A673 (cell line): ENCODE data around the gene MARK3.

Source experiments
- EZH2 ChIP-seq: fragments of 200-600 bp; sonication (generic); IDR thresholded peaks from 2 replicates; pipeline ENCODE4 v1.6.1; 2017; ENCODE audit warnings: borderline replicate concordance, low read depth, mild to moderate bottlenecking, mixed read lengths, antibody characterized with exemption, low read length; ENCODE audit not compliant: poor library complexity, severe bottlenecking
- TF ChIP-seq, protein P1 (sequence below): fragments of 300-800, 200-600 bp; sonication (generic); conservative IDR thresholded peaks from 2 replicates; pipeline ENCODE4 v1.5.1; 2017; ENCODE audit warnings: low read depth, mild to moderate bottlenecking, antibody characterized with exemption, low read length, moderate library complexity, mixed read lengths

DNA sequence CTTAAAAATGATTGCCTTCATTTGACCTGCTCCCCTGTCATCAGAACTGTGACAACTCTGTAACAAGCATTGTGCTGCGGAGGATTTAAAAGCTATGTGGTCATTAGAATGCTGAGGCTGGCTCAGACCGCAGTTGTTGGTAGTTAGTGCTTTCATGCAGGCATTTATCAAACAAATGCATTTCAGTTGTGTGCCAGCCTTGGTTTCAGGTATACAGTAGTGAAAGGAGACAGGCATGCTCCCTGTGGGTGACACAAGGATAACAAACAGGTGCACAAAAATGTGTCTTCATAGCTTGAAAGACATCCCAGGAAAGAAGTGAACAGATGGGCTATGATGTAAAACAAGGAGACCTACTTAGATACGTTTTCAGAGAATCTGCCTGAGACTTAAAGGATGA lies 60.6 kb downstream of the MARK3 start:
- TF ChIP-seq, protein P1, sequence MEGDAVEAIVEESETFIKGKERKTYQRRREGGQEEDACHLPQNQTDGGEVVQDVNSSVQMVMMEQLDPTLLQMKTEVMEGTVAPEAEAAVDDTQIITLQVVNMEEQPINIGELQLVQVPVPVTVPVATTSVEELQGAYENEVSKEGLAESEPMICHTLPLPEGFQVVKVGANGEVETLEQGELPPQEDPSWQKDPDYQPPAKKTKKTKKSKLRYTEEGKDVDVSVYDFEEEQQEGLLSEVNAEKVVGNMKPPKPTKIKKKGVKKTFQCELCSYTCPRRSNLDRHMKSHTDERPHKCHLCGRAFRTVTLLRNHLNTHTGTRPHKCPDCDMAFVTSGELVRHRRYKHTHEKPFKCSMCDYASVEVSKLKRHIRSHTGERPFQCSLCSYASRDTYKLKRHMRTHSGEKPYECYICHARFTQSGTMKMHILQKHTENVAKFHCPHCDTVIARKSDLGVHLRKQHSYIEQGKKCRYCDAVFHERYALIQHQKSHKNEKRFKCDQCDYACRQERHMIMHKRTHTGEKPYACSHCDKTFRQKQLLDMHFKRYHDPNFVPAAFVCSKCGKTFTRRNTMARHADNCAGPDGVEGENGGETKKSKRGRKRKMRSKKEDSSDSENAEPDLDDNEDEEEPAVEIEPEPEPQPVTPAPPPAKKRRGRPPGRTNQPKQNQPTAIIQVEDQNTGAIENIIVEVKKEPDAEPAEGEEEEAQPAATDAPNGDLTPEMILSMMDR: no peak
- no peak for TF ChIP-seq EZH2
